ENCODE measurements around the gene CCDC74B.
"Not testable (repeated sequence)": the region's sequence is repeated elsewhere in the genome, so short reads cannot be mapped to it uniquely, and the experiment has no call there.

Gene CCDC74B

DNA sequence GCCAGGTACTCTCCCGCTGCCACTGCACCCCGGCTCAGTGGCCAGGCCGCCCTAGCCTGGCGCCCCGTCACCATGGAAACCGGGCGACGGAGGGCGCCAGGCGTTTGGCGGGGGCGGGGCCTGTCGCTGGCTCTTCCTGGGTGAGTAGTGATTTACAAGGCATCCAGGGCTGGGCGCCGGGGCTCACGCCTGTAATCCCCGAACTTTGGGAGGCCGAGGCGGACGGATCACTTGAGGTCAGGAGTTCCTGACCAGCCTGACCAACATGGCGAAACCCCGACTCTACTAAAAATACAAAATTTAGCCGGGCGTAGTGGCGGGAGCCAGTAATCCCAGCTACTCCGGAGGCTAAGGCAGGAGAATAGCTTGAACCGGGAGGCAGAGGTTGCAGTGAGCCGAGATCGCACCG lies at the start of gene CCDC74B:
TSS of gene CCDC74B (minus strand) at position 107 of the 409 bp plus-strand sequence. CDS start 116 bp downstream, outside the sequence.
- peak within 1 kb of the TSS; percentile 40 for H3K4me3 ChIP-seq (ENCODE audit: low read depth, low read length)
- peak; percentile 69 for DNase-seq (ENCODE audit: low read depth)

DNA sequence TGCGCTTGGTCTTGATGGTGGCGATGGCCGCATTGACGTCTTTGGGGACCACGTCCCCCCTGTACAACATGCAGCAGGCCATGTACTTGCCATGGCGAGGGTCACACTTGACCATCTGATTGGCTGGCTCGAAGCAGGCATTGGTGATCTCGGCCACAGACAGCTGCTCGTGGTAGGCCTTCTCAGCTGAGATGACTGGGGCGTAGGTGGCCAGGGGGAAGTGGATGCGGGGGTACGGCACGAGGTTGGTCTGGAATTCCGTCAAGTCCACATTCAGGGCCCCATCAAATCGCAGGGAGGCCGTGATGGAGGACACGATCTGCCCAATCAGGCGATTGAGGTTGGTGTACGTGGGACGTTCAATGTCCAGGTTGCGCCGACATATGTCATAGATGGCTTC lies 48.9 kb upstream of the CCDC74B start:
- not testable (repeated sequence) for DNase-seq (ENCODE audit: low read depth); H3K4me3 ChIP-seq (ENCODE audit: low read depth, low read length)

DNA sequence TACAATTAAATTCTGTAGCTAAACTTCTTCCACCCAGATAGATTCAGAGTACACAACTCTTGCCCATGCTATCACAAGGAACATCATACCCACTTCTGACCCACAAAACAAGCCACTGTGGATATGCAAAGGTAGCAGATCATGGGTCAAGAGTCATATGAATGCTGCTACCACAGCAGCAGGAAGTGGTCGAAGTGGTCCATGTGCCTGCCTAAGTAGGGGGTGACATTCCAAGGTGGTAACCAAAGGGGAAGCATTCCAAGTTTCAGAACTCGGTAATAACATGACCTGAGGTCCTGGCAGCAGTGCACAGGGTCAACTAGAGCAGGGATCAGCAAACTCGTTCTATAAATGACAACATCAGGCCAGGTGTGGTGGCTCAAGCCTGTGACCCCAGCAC lies 47.5 kb upstream of the CCDC74B start:
- DNase-seq (ENCODE audit: low read depth); H3K4me3 ChIP-seq (ENCODE audit: low read depth, low read length): not testable (repeated sequence)

DNA sequence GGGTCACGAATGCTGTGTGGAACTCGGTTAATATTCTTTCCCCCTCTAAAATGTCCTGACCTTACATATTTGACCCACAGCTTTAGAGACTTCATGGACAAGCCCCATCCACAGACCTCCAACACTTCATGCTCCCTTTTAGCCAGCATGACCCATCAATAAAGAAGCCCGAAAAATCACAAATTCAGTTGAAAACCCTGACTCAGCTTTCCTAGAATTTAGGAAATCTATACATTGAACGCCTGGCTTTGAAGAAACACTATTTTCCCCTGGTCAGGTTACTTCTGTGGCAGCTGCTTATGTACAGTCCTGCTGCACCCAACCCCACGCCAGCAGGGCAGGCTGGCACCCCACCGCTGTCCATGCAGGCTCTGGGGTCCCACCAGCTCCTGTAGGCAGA lies 46.4 kb upstream of the CCDC74B start:
- not testable (repeated sequence) for H3K4me3 ChIP-seq (ENCODE audit: low read depth, low read length)

DNA sequence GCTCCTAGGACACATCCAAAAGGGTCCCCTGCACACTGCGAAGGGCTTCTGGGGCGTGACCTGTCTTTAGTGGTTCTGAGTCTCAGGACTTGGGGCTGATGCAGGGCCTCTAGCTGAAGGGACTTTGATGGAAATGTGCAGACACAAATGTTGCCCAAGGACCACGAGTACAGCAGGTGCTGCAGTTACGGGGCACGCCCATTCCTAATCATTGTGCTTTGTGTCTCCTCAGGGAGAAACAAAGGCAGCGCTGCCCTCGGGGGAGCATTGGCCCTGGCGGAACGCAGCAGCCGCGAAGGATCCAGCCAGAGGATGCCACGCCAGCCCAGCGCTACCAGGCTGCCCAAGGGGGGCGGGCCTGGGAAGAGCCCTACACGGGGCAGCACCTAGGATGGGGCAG lies 45.3 kb upstream of the CCDC74B start:
- TF ChIP-seq, protein P1, sequence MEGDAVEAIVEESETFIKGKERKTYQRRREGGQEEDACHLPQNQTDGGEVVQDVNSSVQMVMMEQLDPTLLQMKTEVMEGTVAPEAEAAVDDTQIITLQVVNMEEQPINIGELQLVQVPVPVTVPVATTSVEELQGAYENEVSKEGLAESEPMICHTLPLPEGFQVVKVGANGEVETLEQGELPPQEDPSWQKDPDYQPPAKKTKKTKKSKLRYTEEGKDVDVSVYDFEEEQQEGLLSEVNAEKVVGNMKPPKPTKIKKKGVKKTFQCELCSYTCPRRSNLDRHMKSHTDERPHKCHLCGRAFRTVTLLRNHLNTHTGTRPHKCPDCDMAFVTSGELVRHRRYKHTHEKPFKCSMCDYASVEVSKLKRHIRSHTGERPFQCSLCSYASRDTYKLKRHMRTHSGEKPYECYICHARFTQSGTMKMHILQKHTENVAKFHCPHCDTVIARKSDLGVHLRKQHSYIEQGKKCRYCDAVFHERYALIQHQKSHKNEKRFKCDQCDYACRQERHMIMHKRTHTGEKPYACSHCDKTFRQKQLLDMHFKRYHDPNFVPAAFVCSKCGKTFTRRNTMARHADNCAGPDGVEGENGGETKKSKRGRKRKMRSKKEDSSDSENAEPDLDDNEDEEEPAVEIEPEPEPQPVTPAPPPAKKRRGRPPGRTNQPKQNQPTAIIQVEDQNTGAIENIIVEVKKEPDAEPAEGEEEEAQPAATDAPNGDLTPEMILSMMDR (IDR thresholded peaks at IDR 0.05; ENCODE audit: insufficient read depth, low read depth, low read length, missing control alignments), result no peak
- H3K4me3 ChIP-seq (ENCODE audit: low read depth, low read length), result no peak overlapping the region
- DNase-seq (ENCODE audit: low read depth), result no peak

More for the DNA sequence above, 46.4 kb upstream of the CCDC74B start:
- not testable (repeated sequence) for DNase-seq (ENCODE audit: low read depth)

DNA sequence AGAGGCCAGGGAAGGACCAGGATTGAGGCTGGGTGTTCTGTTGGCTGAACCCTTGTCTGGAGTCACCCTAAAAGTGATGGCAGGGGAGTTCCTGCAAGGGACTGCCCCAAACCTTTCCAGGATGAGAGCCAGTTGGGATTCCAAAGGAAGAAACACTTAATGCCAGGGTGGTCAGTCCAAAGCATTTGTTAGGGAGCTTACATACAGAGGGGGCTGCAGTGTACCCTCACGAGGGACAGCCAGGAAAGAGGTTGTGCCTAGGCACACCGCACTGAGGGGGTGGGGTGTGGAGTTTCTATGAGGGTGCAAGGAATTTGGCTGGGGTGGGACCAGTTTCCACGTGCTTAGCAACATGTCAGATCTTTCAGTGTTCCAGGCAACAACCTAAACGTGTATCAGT lies 44.0 kb upstream of the CCDC74B start:
- not testable (repeated sequence) for H3K4me3 ChIP-seq (ENCODE audit: low read depth, low read length); DNase-seq (ENCODE audit: low read depth)

DNA sequence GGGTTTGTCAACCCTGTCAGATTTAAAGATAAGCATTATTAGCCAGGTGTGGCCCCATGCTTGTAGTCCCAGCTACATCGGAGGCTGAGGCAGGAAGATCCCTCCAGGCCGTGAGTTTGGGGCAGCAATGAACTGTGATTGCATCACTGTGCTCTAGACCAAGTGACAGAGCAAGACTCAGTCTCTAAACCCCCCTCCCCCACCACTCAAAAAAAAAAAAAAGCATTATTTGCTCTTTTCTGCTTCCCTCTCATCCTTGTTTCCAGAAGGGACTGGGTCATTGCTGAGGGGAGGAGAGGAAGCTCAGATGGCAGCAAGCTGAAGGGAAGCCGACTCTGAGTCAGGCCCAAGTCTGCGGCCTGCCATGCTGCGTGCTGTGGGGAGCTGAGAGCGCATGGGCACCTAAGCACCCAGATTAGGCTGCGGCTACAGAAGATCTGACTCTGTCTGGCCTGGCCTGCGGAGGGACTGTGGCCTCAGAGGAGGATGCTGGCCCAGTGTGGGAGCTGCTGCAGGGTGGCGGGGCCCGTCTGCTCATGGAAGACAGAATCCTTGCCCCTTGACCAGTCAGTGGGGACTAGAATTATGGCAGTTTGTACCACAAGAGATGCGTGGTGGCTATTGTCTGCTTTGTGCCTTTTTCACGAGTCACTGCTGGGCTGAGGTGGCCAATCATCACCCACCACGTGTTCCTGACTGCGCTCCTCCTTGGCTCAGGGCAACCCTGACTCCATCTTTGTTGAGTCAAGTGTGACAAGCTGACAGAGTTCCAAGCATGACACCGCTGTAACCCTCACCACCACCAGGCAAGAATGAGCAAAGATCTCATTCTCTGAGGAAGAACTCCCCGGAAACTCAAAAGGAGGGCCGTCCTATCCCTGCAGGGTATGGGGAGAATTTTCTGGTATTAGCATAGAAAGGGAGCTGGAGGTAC lies 43.2 kb upstream of the CCDC74B start:
- H3K4me3 ChIP-seq (ENCODE audit: low read depth, low read length); DNase-seq (ENCODE audit: low read depth): not testable (repeated sequence)

DNA sequence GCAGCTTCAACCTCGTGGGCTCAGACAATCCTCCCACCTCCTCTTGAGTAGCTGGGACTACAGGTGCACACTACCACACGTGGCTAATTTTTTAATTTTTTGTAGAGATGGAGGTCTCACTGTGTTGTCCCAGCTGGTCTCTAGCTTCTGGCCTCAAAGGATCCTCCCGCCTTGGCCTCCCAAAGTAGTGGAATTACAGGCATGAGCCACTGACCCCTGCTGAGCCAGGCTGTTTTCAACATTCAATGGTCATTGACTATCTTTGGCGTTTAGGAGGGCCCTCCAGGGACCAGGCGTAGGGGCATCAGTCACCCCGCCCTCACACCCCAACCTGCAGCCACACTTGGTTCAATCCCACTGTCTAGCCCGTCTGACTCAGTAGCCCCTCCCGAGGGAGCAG lies 42.4 kb upstream of the CCDC74B start:
- TF ChIP-seq, protein P1 (IDR thresholded peaks at IDR 0.05; ENCODE audit: insufficient read depth, low read depth, low read length, missing control alignments), result no peak
- no peak for DNase-seq (ENCODE audit: low read depth)
- no peak overlapping the region for H3K4me3 ChIP-seq (ENCODE audit: low read depth, low read length)

DNA sequence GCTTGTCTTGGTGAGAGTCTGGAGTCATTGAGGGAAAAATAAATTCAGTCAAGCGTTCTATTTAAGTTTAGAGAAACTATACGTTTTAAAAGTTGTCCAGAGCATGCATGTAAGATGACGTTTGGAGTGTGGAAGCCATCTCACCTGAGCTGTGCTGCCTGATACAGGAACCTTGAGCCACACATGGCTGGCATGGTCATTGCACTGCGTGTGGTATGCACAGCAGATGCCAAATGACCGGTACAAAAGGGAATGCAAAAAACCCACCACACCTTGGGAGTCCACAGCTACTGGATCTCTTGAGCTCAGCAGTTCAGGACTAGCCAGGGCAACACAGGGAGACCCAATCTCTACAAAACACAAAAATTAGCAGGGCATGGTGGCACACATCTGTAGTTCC lies 41.5 kb upstream of the CCDC74B start:
- TF ChIP-seq, protein P1 (IDR thresholded peaks at IDR 0.05; ENCODE audit: insufficient read depth, low read depth, low read length, missing control alignments), result no peak
- no peak for DNase-seq (ENCODE audit: low read depth)
- H3K4me3 ChIP-seq (ENCODE audit: low read depth, low read length), result no peak overlapping the region

DNA sequence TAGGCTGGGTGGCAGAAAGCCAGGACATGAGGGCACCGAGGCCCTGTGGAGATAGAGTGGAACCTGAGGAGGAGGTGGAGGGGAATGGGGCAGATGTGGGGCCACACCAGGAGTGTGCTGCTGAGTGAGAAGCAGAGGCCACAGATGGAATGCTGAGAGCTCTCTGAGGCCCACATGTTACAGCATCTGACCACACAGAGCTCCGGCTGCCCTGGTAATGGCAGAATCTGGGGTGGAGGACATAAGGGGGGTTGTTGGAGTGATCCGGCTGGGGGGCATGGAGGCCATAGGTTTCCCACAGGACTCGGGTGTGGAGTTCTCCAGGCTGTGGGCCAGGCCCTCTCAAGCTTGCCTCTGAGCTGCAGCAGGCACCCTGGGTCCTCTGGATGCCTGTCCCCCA lies 41.0 kb upstream of the CCDC74B start:
- no peak overlapping the region for H3K4me3 ChIP-seq (ENCODE audit: low read depth, low read length)
- DNase-seq (ENCODE audit: low read depth), result no peak
- TF ChIP-seq, protein P1 (IDR thresholded peaks at IDR 0.05; ENCODE audit: insufficient read depth, low read depth, low read length, missing control alignments), result no peak
